ENCODE measurements around the gene RHEX.

The RHEX gene

DNA sequence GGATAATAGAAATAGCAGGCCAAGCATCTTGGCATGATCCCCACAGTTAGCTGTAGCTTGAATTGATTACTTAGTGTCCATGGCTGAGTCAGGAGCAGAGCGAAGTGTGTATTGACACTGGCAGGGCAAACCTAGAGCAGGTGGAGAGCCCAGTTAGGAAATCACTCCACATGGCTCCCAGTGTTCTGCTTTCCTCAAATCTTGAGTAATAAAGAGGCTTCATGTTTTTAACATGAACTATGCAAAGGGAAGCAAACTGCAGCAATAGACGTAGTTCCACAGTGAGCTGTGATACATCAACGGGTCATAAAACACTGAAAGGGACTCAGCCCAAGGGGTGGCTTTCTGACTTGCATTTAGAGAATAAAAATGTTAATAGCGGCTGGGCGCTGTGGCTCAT is 28.9 kb downstream of the RHEX start:
- FAIRE-seq (no peak), DNase-seq (ENCODE audit: extremely low spot score, insufficient read length, low read depth) (no peak)

DNA sequence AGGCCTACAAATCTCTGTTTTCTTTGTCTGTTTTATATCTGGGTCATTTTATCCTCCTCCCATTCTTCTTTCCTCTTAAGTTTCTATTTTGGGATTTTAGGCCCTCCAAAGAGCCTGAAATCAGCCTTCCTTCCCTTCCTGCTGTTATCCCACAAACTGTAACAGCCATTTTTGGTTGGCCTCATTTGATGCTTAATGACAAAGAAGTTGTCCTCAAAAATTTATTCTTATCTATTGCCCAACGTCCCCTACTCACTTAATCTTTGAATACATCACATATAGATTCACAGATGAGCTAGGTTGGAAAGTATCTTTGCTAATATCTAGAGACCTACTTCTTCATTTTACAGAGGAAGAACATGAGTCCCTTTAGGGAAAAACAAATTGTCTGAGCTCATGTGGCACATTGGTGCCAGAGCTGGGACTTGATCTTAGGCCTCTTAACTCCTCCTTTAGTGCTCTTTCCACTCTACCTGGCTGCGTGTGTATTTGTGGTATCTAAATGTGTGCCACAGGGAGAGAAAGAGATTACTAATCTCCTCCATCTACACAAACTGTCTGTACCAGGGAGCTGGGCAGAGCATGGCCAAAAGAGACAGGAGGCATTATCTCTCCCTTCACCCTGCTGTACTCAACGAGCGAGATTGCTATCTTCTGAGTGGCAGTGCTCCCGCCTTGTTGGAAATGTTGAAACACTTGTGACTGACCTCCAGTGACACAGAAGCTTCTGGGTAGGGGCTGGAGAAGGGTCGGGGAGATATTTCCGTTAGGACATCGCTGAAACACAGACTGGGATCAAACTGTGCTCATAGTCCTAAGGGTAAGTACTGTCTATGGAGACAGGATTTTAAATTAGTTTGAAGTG is 30.1 kb downstream of the RHEX start:
- no peak for FAIRE-seq

DNA sequence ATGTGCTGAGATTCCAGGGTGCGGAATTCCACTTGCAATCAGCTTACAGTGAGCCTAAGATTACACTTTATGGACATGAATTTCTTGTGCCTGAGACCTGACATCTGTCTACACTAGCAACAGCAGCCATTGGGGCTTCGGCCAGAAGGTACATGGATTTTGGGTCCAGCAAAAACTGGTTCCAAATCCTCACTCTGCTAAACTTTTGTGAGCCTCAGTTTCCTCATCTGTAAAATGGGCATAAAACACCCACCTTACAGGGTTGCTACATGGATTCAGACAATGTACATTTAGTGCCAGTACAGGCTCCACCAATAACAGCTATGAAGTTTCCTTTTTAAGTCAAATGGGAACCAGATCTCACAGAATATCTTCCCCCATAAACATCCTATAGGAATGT is 30.8 kb downstream of the RHEX start:
- no peak for DNase-seq (ENCODE audit: extremely low spot score, insufficient read length, low read depth)
- no peak for FAIRE-seq

More for the DNA sequence above, 30.1 kb downstream of the RHEX start:
- no peak for DNase-seq (ENCODE audit: extremely low spot score, insufficient read length, low read depth)

DNA sequence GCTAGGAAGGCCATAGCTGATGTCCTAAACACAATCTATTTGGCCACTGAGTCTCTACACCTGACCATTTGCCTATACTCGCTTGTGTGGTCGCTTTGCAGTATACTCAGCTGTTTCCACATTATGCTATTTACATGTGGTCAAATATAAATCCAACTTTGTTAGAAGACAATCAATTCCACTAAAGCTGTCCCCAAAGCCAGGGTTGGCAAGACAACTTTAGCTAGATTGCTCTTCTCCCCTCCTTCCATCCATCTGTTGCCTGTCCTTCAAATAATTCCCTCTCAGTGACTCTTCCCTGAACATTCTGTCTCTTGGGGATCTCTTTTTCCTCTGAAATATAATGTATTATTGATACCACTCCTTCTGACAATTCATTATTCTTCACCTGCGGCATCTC is 34.1 kb downstream of the RHEX start:
- FAIRE-seq (no peak), DNase-seq (ENCODE audit: extremely low spot score, insufficient read length, low read depth) (no peak)

DNA sequence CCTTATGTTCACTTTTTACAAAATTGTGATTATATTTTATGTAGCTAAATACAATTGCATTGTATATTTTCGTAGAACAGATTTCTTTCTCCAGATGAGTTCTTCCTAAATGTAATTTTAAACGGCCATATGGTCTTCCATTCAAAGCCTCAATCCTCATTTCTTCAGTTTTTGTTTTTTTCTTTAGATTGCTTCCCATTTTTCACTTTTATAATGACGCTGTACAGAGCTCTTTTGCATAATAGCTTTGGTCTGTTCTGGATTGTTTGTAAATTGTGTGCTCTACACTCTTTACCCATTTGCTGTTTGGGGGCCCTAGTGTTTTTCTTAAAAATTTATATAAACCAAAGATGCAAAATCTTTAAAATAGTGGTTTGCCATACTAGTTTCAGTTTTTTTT is 36.4 kb downstream of the RHEX start:
- DNase-seq (ENCODE audit: extremely low spot score, insufficient read length, low read depth): no peak
- FAIRE-seq: no peak

DNA sequence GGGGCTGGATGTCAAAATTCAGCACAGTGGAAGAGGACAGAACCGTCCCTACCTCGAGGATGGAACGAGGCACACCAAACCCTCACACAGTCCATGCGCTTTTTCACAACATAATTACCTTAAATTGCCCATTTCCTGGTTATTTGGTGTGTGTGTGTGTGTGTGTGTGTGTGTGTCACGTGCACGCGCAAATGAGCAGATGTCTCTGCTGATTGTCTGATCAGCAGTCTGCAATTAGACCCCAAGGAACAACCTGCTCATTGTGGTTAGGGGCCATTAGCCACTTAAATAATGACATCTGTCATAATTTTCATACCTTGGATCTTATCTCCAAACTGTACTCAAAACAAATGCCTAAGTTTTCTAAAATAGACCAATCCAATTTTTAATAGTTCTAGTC is 41.1 kb downstream of the RHEX start:
- no peak for DNase-seq (ENCODE audit: extremely low spot score, insufficient read length, low read depth)
- no peak for FAIRE-seq

DNA sequence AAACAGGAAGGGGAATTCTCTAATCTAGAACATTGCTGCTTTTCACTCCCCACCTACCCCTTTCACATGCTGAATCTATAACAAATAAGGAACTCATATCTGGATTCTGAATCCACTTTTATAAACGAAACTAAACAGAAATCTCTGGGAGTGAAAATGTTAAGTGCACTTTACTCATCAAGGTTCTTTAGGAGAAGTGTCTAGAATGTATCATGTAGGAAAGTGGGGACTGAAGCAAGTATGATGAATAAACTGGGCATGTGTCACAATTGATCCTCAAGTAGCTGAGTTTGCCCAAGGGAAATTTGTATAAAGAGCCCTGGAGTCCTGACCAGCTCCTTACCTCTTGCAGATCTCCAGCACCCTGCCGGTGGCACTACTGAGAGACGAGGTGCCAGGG is 44.4 kb downstream of the RHEX start:
- DNase-seq (ENCODE audit: extremely low spot score, insufficient read length, low read depth) (no peak), FAIRE-seq (no peak)

DNA sequence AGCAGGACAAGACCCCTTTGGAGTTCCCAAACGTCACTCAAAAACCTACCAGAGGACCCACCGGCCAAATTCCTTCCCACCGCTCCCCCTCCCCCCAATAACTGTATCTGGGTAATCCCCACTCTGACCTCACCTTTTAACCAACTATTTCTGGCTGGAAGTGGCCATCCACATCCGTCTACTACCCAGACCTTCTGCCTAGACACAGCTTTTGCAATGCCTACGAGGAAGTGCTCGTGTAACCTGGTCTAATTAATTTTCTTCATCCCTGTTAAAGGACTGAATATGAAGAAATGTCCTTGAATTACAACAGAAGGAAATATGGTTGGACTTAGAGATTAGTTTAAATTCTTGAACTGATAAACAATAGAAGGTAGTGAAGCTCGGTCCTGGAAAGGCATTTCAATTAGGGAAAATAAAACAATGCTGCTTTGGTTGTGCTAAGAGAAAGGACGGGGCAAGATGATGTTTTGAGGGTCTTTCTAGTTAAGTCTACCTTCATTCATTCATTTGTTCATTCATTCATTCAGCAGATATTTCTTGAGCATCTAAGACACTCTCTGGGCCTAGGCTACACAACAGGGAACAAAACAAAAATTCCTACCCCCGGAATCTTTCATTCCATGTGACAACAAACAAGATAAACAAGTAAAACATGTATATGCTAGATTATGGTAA is 45.4 kb downstream of the RHEX start:
- no peak for FAIRE-seq
- no peak for DNase-seq (ENCODE audit: extremely low spot score, insufficient read length, low read depth)

DNA sequence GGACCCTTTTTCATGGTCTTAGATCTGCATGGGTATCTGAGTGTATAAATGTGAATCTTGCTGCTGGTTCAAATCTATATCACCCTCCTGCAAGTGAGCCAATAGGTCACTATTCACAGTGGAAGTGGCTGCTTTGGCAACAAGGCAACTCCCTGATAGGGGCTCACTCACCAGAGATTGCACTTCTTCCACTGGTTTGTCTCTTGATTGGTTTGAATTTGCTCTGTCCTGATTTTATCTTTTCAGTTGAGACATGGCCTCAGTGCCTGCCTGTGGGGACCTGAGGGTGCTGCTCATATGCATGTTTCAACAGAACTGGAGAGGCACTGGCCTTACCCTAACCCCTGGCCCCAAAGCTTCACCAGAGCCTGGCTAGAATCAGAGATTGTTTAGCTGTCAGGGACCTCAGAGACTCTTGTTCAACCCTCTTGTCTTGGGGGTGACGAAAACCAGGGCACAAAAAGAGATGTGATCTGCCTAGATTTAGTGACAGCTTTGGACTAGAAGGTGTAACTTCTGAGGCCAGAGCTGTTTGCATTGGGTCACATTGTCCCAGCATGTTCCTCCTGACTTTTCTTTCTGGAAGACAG is 47.3 kb downstream of the RHEX start:
- no peak for DNase-seq (ENCODE audit: extremely low spot score, insufficient read length, low read depth)
- FAIRE-seq: no peak

DNA sequence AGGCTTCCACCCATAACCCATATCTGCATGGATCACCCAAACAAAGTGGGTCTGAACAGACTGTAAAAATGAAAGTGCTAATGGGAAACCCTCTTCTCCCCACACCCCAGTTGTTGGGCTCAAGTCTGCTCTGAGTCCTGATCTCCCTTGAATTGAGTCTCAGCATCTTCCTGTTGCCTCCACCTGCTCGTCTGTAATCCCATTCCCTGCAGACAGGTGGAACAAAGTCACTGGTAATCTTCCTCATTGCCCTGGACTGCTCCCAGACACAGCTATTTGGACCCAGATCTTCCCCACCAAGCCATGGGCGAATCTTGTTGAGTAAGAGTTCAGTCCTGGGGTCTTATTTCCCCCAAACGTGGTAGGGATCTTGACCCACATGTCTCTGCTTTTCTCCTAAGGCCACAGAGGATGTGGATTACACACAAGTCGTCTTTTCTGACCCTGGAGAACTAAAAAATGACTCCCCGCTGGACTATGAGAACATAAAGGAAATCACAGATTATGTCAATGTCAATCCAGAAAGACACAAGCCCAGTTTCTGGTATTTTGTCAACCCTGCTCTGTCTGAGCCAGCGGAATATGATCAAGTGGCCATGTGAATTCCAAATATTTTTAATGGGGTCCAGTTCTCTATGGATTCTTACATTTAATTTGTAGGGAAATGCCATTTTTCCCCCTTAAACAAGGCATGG is 48.5 kb downstream of the RHEX start:
- FAIRE-seq (no peak), DNase-seq (ENCODE audit: extremely low spot score, insufficient read length, low read depth) (no peak)

DNA sequence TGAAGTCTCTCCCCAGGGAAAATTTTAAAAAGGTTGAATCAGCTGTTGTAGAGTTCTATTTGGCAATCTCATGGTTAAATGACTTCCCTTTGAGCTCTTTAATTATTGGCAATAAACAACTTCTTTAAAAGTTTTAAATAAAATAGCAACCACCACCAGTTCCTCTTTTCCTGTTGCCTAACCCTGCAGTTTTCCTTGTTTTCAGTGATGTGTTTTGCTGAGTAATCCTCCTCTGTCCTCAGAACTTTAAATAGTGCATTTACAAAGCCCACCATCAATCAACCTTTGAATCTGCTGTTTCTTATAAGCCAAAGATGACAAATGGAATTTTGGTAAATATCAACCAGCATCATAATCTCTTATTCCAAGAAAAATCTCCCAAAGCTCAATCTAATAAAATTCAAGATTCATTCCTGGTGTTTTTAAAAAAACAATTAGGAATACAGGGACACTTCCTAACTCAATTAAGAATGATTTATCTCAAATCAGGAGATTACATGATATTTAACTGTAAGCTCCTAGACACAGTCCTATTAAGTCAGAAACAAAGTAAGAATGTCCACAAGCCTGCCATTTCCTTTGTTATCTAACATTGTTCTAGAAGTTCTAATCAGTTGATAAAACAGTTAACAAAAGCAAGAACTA is 49.4 kb downstream of the RHEX start:
- DNase-seq (ENCODE audit: extremely low spot score, insufficient read length, low read depth) (no peak), FAIRE-seq (no peak)

DNA sequence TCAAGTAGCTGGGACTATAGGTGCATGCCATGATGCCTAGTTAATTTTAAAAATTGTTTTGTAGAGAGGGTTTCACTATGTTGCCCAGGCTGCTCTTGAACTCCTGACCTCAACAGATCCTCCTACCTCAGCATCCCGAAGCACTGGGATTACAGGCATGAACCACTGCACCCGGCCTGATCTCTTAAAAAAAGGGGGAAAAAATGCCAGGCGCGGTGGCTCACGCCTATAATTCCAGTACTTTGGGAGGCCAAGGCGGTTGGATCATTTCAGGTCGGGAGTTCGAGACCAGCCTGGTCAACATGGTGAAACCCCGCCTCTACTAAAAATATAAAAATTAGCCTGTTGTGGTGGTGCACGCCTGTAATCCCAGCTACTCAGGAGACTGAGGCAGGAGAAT is 51.0 kb downstream of the RHEX start:
- FAIRE-seq: no peak
- DNase-seq (ENCODE audit: extremely low spot score, insufficient read length, low read depth): no peak

DNA sequence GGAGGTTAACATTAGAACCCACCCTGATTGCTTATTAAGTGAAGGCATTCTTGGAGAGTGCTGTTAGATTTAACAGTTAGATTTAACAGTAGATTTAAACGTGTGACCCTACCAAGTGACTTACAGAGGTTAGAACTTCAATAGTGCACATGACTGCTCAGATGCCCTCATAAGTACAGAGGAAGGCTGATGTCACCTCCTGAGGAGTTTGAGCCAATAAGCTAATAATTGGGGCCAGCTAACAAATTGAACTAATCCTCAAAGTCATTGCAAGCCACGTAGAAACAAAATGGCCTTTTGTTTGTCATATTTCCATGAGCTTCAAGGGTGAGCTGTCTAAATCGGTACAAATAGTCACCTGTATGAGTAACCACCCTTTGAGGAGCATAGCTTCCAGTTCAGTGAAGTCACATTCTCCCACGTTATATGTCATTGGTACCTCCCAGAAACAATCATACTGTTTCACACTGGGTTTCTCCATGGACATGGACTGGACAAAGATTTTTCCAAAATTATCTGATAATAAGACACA is 52.6 kb downstream of the RHEX start:
- FAIRE-seq (no peak), DNase-seq (ENCODE audit: extremely low spot score, insufficient read length, low read depth) (no peak)

DNA sequence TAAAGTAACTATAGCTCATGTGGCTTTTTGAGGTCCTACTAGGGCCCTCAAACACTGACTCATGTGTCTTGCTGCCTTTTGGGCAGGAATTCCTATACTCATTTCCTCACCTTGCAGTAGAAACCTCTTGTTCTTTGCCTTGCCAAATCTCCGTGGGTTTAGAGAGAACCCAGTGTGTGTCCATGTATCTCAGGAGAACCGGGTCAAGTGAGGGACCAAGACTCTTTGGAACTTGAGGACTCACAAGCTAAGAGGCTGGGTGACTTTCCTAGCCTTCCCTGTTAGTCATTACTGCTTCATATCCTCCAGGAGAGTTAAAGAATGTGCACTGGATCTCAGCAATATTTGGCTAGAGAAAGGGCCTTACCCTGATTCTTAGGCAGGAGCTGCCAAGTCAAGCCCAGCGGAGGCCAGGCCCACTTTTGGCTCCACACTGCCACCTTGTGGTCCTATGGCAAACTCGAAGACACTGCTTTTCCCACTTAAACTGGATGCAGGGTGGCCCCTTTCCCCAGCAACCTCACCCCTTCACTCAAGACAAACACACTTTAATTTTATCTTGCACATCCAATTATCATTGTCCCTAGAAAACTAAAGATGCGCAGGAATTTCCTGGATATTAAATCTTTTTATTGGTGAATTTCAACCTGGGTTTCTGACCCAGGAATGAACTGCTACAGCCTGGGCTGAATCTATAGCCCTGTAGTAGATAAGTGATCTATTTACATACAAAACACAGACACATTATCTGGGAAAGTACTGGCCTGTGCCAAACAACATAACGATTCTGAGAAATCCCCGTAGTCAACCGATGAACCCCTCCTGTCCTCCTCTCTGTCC is 53.6 kb downstream of the RHEX start:
- DNase-seq (ENCODE audit: extremely low spot score, insufficient read length, low read depth) (peak; percentile 68), FAIRE-seq (peak; percentile 95)

DNA sequence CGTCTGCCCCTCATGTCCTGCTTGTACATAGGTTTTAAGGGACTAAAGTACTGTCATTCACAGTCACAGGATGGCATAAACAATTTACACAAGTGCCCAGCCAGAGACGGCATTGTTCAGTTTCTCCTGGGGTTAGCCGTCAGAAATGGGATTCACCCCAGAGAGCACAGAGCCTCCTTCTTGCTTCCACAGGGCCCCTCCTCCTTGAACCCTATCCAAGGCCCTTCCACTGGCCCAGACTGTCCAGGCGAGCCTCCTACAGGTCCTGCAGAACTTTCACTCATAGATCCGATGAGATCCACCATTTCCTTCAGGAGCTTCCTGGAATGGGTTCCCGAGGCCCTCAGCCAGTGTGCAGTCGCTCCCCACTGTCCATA is 54.2 kb downstream of the RHEX start:
- no peak for FAIRE-seq
- no peak for DNase-seq (ENCODE audit: extremely low spot score, insufficient read length, low read depth)

DNA sequence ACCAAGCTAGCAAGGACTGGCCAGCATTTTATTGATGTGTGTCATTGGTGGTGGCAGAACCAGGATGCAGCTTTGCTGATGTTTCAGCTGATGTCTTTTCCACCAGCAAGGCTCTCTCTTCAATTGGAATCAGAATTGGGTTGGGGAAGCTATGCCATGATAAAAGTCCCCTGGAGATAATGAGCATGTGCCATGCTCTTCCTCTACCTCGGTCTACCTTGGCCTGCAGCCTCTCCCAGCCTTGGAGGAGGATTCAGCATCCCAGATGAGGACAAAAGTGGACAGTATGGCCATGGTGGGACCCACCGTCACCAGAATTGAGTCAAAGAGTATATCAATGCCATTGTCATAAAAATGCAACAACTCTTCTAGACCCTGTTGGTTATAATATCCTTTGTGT is 55.7 kb downstream of the RHEX start:
- DNase-seq (ENCODE audit: extremely low spot score, insufficient read length, low read depth) (no peak), FAIRE-seq (no peak)

DNA sequence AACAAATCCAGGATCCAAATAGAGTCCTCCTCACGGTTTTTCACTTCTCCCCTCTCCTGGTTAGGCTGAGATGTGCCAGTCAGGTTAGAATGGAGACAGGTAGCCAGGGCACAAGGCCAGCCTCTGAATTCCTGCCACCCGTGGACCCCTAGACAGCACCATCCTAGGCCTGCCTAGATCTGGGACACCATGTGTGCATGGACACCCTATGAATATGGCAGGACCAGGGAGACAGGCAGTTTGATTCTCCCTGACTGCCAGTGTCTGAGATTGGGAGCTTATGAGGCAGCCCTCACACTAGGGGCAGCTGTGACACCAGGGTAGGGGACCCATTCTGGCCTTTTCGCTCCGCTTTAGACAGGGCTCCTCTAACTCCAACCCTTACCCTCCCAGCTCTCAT is 56.7 kb downstream of the RHEX start:
- DNase-seq (ENCODE audit: extremely low spot score, insufficient read length, low read depth) (no peak), FAIRE-seq (no peak)

DNA sequence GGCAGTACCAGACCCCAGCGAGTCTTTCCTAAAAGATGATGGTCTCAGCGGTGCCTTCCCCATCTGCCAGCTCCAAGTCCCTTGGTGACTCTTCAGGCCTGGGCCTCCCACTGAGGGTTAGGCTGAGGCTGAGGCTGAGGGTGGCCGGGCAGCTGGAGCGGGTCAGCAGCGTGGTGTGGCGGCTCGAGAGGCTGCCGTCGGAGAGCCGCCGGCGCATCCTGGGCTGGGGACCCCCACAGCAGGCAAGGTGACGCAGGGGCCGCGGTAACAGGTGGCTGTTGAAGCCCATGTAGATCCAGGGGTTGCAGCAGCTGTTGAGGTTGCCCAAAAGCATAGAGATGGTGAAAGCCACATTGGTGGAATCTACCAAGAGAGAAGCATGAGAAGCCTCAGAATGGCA is 57.2 kb downstream of the RHEX start:
- DNase-seq (ENCODE audit: extremely low spot score, insufficient read length, low read depth) (no peak), FAIRE-seq (no peak)

DNA sequence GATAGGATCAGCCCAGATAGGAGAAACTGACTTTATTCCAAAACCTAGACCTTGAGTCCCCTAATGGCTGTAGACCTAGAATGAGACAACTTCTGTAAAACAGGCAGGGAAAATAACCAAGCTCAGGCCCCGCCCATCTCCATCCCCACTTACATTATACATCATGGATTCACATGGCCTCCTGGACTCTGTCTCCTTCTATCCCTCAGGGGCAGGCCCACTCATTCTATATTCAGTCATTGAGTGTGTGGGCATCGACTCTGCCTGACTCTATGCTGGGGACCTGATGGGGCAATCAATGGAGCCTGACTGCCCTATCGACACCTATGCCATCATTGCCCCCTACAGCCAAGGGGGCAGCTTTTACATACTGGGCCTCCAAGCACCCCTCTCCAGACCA is 57.8 kb downstream of the RHEX start:
- DNase-seq (ENCODE audit: extremely low spot score, insufficient read length, low read depth): no peak

More for the DNA sequence above, 57.8 kb downstream of the RHEX start:
- FAIRE-seq: no peak

All from GM18507 (cell line).